Loucy (cell line): Measurements from ENCODE around the gene HERPUD2.

Experiments
- H2AFZ ChIP-seq: fragments of 200-600 bp; sonication (generic); 2 replicates; pipeline ENCODE4 v1.6.0; 2016; ENCODE audit warnings: antibody characterized with exemption, mild to moderate bottlenecking, low read length, moderate library complexity
- H3F3A ChIP-seq: fragments of 200-600 bp; 2 replicates; pipeline ENCODE4 v1.6.0; 2016; ENCODE audit warnings: antibody characterized with exemption, low read depth, mild to moderate bottlenecking
- H3K27me3 ChIP-seq: fragments of 200-600 bp; sonication (generic); 2 replicates; pipeline ENCODE4 v1.6.1; 2014; ENCODE audit warnings: low read length, mild to moderate bottlenecking; ENCODE audit not compliant: insufficient read depth, poor library complexity, severe bottlenecking
- H3K36me3 ChIP-seq: fragments of 200-600 bp; sonication (generic); 2 replicates; pipeline ENCODE4 v1.6.1; 2016; ENCODE audit warnings: low read length; ENCODE audit not compliant: insufficient read depth
- H3K4me1 ChIP-seq: fragments of 200-600 bp; sonication (generic); 2 replicates; pipeline ENCODE4 v1.5.1; 2014; ENCODE audit warnings: low read length, mild to moderate bottlenecking; ENCODE audit not compliant: insufficient read depth, poor library complexity, severe bottlenecking
- H3K4me2 ChIP-seq: fragments of 200-600 bp; sonication (generic); 2 replicates; pipeline ENCODE4 v1.6.0; 2014; ENCODE audit warnings: antibody characterized with exemption, low read length, low read depth, mild to moderate bottlenecking; ENCODE audit not compliant: poor library complexity, severe bottlenecking
- H3K4me3 ChIP-seq: fragments of 200-600 bp; sonication (generic); 2 replicates; pipeline ENCODE4 v1.5.1; 2014; ENCODE audit warnings: low read length, mild to moderate bottlenecking, mixed read lengths; ENCODE audit not compliant: poor library complexity, severe bottlenecking
- H3K79me2 ChIP-seq: fragments of 200-600 bp; sonication (generic); 2 replicates; pipeline ENCODE4 v1.6.1; 2014; ENCODE audit warnings: low read length; ENCODE audit not compliant: insufficient read depth
- H3K9ac ChIP-seq: fragments of 200-600 bp; sonication (generic); 2 replicates; pipeline ENCODE4 v1.6.0; 2014; ENCODE audit warnings: mild to moderate bottlenecking, low read depth, low read length, moderate library complexity; ENCODE audit not compliant: poor library complexity, severe bottlenecking
- H3K9me2 ChIP-seq: fragments of 200-600 bp; sonication (generic); replicated peaks from 2 replicates; pipeline ENCODE4 v1.6.1; 2016; ENCODE audit warnings: low read depth, low read length, mixed read lengths
- H3K9me3 ChIP-seq: fragments of 200-600 bp; sonication (generic); 2 replicates; pipeline ENCODE4 v1.6.1; 2014; ENCODE audit warnings: mild to moderate bottlenecking, antibody characterized with exemption, low read length, low read depth; ENCODE audit not compliant: insufficient read depth
- H4K20me1 ChIP-seq: fragments of 200-600 bp; sonication (generic); 2 replicates; pipeline ENCODE4 v1.6.0; 2014; ENCODE audit warnings: antibody characterized with exemption, low read length, mild to moderate bottlenecking; ENCODE audit not compliant: insufficient read depth, poor library complexity, severe bottlenecking
- CTCF ChIP-seq: fragments of 200-600 bp; sonication (generic); conservative IDR thresholded peaks from 2 replicates; pipeline ENCODE4 v1.5.1; 2014; ENCODE audit warnings: mild to moderate bottlenecking, antibody characterized with exemption, low read length
- EZH2phosphoT487 ChIP-seq: fragments of 200-600 bp; IDR thresholded peaks from 2 replicates; pipeline ENCODE4 v1.6.1; 2018; ENCODE audit warnings: antibody characterized with exemption, mild to moderate bottlenecking, moderate library complexity, borderline replicate concordance

The HERPUD2 gene

GRCh38 chr7:35712563-35713226, 17.8 kb upstream of the HERPUD2 start:
- Histone ChIP-seq H2AFZ (no peak overlapping the region), H4K20me1 (no peaks in the 10 kb centered on the region), H3K9me3 (no peaks in the 10 kb centered on the region), H3K79me2 (no peaks in the 10 kb centered on the region), H3F3A (no peaks in the 10 kb centered on the region), H3K27me3 (no peaks in the 10 kb centered on the region), H3K36me3 (no peaks in the 10 kb centered on the region), H3K4me3 (no peak overlapping the region), H3K9me2 (no peaks in the 10 kb centered on the region), H3K9ac (no peak overlapping the region), H3K4me2 (no peak overlapping the region), H3K4me1 (peaks cover 15% of the 10 kb centered on the region)
- TF ChIP-seq CTCF = no peak
- TF ChIP-seq EZH2phosphoT487 = no peak

GRCh38 chr7:35707422-35707821, 12.5 kb upstream of the HERPUD2 start:
- H3K4me1 ChIP-seq = peaks cover 16% of the 10 kb centered on the region
- no peak overlapping the region for H3K9ac ChIP-seq
- no peak for TF ChIP-seq EZH2phosphoT487
- TF ChIP-seq CTCF = no peak
- no peak overlapping the region for H3K4me2 ChIP-seq
- H4K20me1 ChIP-seq = no peaks in the 10 kb centered on the region
- H3K4me3 ChIP-seq = no peak overlapping the region
- H3K9me2 ChIP-seq = no peaks in the 10 kb centered on the region
- no peaks in the 10 kb centered on the region for H3K79me2 ChIP-seq
- no peaks in the 10 kb centered on the region for H3K36me3 ChIP-seq
- H3F3A ChIP-seq = no peaks in the 10 kb centered on the region
- H3K9me3 ChIP-seq = no peaks in the 10 kb centered on the region
- H3K27me3 ChIP-seq = no peaks in the 10 kb centered on the region
- H2AFZ ChIP-seq = no peak overlapping the region

DNA sequence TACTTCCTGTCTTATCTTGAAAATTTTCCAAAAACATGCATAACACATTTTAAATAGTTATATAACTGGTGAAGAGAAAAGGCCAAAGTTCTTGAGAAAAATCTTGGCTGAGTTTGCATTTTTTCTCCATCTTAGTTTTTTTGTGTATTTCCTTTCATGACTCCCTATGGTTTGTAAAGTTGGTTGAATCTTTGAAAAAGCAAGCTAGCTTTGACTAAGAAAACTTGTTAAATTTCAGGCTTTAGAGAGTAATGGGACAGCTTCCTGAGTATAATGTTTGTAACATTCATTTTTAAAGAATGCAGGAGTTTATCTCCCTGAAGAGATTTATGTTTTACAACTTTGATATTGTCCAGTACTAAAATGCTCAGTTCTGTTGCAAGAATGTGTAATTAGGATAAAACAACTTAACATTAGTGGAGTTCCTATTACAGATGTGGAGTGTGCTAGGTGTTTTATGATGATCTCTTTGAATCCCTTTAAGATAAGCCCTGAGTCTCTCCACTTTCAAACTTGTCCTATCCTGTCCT, 11.1 kb upstream of the HERPUD2 start:
- no peaks in the 10 kb centered on the region for H4K20me1 ChIP-seq
- no peaks in the 10 kb centered on the region for H3F3A ChIP-seq
- no peaks in the 10 kb centered on the region for H3K9me3 ChIP-seq
- no peaks in the 10 kb centered on the region for H3K79me2 ChIP-seq
- H3K9ac ChIP-seq = no peak overlapping the region
- peaks cover 16% of the 10 kb centered on the region for H3K4me1 ChIP-seq
- TF ChIP-seq EZH2phosphoT487 (no peak), CTCF (no peak)
- H3K27me3 ChIP-seq = no peaks in the 10 kb centered on the region
- no peaks in the 10 kb centered on the region for H3K9me2 ChIP-seq
- H3K36me3 ChIP-seq = no peaks in the 10 kb centered on the region
- H3K4me3 ChIP-seq = no peak overlapping the region
- no peak overlapping the region for H2AFZ ChIP-seq
- H3K4me2 ChIP-seq = no peak overlapping the region
